H1 (cell line): ENCODE measurements around the gene SLC7A11. TPM values are rescaled to one million over a fixed set of nuclear protein-coding genes. Genes with fewer than 3 reads are reported as not detected.

ENCODE experiments used
- CTCF ChIA-PET: fragments of 300-600 bp; sonication (Branson Sonifier 250); formaldehyde crosslinking; loops from one replicate; lab custom pipeline; 2021; ENCODE audit not compliant: partially characterized antibody; lab: Charles Lee
- POLR2A ChIA-PET: fragments of 300-600 bp; sonication (Branson Sonifier 250); formaldehyde crosslinking; loops from one replicate; lab custom pipeline; 2021; ENCODE audit warnings: inconsistent platforms; ENCODE audit not compliant: partially characterized antibody; lab: Charles Lee
- DNase-seq, 2 experiments: peaks; one replicate each; pipeline versions ENCODE4 v3.0.0 to v3.0.0-alpha.2; 2010 to 2022; ENCODE audit warnings: low spot score in 2 of 2, low read depth in 1 of 2, mixed read lengths in 1 of 2
- FAIRE-seq: peaks from 2 replicates; lab custom pipeline; 2011; peaks lifted over from hg19 to GRCh38; lab: Jason Lieb, UNC
- H2AFZ ChIP-seq: 2 replicates; pipeline ENCODE4 v1.8.1; 2012; ENCODE audit warnings: low read length, inconsistent platforms
- H2AK5ac ChIP-seq: 2 replicates; pipeline ENCODE4 v1.6.1; 2013; ENCODE audit warnings: low read depth, low read length
- H2BK120ac ChIP-seq: replicated peaks from 2 replicates; pipeline ENCODE3; 2013; ENCODE audit warnings: low read depth, low read length, inconsistent platforms
- H2BK12ac ChIP-seq: 2 replicates; pipeline ENCODE4 v1.6.1; 2013; ENCODE audit warnings: low read depth, low read length
- H2BK15ac ChIP-seq: 2 replicates; pipeline ENCODE4 v1.6.1; 2013; ENCODE audit warnings: low read length
- H2BK20ac ChIP-seq: 2 replicates; pipeline ENCODE4 v1.6.1; 2013; ENCODE audit warnings: low read length
- H2BK5ac ChIP-seq: 2 replicates; pipeline ENCODE4 v1.6.1; 2013; ENCODE audit warnings: low read depth, low read length
- H3K14ac ChIP-seq: 2 replicates; pipeline ENCODE4 v1.6.1; 2013; ENCODE audit warnings: inconsistent platforms; ENCODE audit not compliant: insufficient read length
- H3K18ac ChIP-seq: 2 replicates; pipeline ENCODE4 v1.6.1; 2013; ENCODE audit warnings: low read length; ENCODE audit errors: extremely low read depth
- H3K23ac ChIP-seq: 2 replicates; pipeline ENCODE4 v1.6.1; 2013; ENCODE audit warnings: inconsistent platforms; ENCODE audit not compliant: insufficient read length
- H3K23me2 ChIP-seq: 2 replicates; pipeline ENCODE4 v1.6.1; 2013; ENCODE audit warnings: low read depth, low read length
- H3K27ac ChIP-seq: 2 replicates; pipeline ENCODE4 v1.6.1; 2011; ENCODE audit warnings: low read depth, low read length, inconsistent platforms
- H3K27me3 ChIP-seq, 4 experiments: replicated peaks in 1 of 4; 1 replicate in 1 of 4; 2 replicates in 3 of 4; pipeline versions ENCODE4 v1.6.1 to v1.8.1; 2011 to 2013; ENCODE audit warnings: low read length in 3 of 4, mild to moderate bottlenecking in 3 of 4, inconsistent platforms in 2 of 4, mixed read lengths in 2 of 4, moderate library complexity in 1 of 4; ENCODE audit not compliant: control insufficient read depth in 3 of 4, insufficient read depth in 3 of 4; ENCODE audit errors: extremely low read depth in 1 of 4
- H3K36me3 ChIP-seq, 4 experiments: 2 replicates each; pipeline versions ENCODE4 v1.6.1 to v1.8.1; 2011 to 2013; ENCODE audit warnings: mild to moderate bottlenecking in 4 of 4, low read length in 3 of 4, moderate library complexity in 2 of 4, control low read depth in 1 of 4, inconsistent platforms in 1 of 4; ENCODE audit not compliant: insufficient read depth in 4 of 4, control insufficient read depth in 2 of 4
- H3K4ac ChIP-seq: replicated peaks from 2 replicates; pipeline ENCODE3; 2013; ENCODE audit warnings: low read length, low read depth, mixed read lengths, inconsistent platforms; ENCODE audit not compliant: insufficient read length
- H3K4me1 ChIP-seq, 4 experiments: replicated peaks in 1 of 4; 1 replicate in 1 of 4; 2 replicates in 3 of 4; pipeline versions ENCODE4 v1.6.1 to v1.8.1; 2011 to 2013; ENCODE audit warnings: low read length in 3 of 4, inconsistent platforms in 2 of 4, mixed read lengths in 1 of 4; ENCODE audit not compliant: insufficient read depth in 4 of 4, control insufficient read depth in 3 of 4
- H3K4me2 ChIP-seq, 2 experiments: 2 replicates each; pipeline versions ENCODE4 v1.6.1 to v1.8.1; 2011 to 2013; ENCODE audit warnings: low read depth in 2 of 2, low read length in 2 of 2, control low read depth in 1 of 2, inconsistent platforms in 1 of 2, mild to moderate bottlenecking in 1 of 2; ENCODE audit not compliant: insufficient read depth in 1 of 2
- H3K4me3 ChIP-seq, 4 experiments: fragments of 200-600, 300-600 bp in 1 of 4; sonication (generic), shearing (Covaris generic), sonication (Bioruptor Twin) in 1 of 4; 2 replicates each; pipeline versions ENCODE4 v1.5.1 to v1.8.1; 2011 to 2016; ENCODE audit warnings: low read length in 4 of 4, low read depth in 3 of 4, control low read depth in 2 of 4, inconsistent platforms in 2 of 4, mild to moderate bottlenecking in 2 of 4, mixed read lengths in 1 of 4, moderate library complexity in 1 of 4; ENCODE audit not compliant: insufficient read depth in 2 of 4; ENCODE audit errors: extremely low read depth in 1 of 4
- H3K56ac ChIP-seq: replicated peaks from 2 replicates; pipeline ENCODE3; 2013; ENCODE audit warnings: low read depth, mild to moderate bottlenecking, mixed read lengths, low read length, inconsistent platforms; ENCODE audit not compliant: insufficient read length
- H3K79me1 ChIP-seq: 2 replicates; pipeline ENCODE4 v1.6.1; 2013; ENCODE audit warnings: low read depth, low read length, control low read depth
- H3K79me2 ChIP-seq, 2 experiments: 2 replicates each; pipeline versions ENCODE4 v1.6.1 to v1.8.1; 2012 to 2013; ENCODE audit warnings: low read length in 2 of 2, mild to moderate bottlenecking in 2 of 2, inconsistent platforms in 1 of 2; ENCODE audit not compliant: insufficient read depth in 2 of 2, control insufficient read depth in 1 of 2
- H3K9ac ChIP-seq, 4 experiments: replicated peaks in 1 of 4; 1 replicate in 1 of 4; 2 replicates in 3 of 4; pipeline versions ENCODE4 v1.6.1 to v1.8.1; 2011 to 2013; ENCODE audit warnings: low read depth in 3 of 4, low read length in 3 of 4, control low read depth in 2 of 4, mild to moderate bottlenecking in 2 of 4, moderate library complexity in 2 of 4, inconsistent platforms in 1 of 4; ENCODE audit errors: extremely low read depth in 1 of 4
- H3K9me3 ChIP-seq, 2 experiments: 2 replicates each; pipeline versions ENCODE4 v1.6.1 to v1.8.1; 2012 to 2013; ENCODE audit warnings: mild to moderate bottlenecking in 2 of 2, moderate library complexity in 2 of 2, control low read depth in 1 of 2, inconsistent platforms in 1 of 2, low read depth in 1 of 2, low read length in 1 of 2, mixed read lengths in 1 of 2; ENCODE audit not compliant: insufficient read depth in 2 of 2
- H4K20me1 ChIP-seq, 2 experiments: replicated peaks in 1 of 2; 2 replicates each; pipeline versions ENCODE3 to v1.8.1; 2011 to 2013; ENCODE audit warnings: inconsistent platforms in 2 of 2, low read length in 2 of 2, mild to moderate bottlenecking in 1 of 2; ENCODE audit not compliant: insufficient read depth in 2 of 2, control insufficient read depth in 1 of 2
- H4K5ac ChIP-seq: 2 replicates; pipeline ENCODE4 v1.6.1; 2013; ENCODE audit warnings: low read length, low read depth, mixed read lengths, inconsistent platforms; ENCODE audit not compliant: insufficient read length
- H4K8ac ChIP-seq: 2 replicates; pipeline ENCODE4 v1.8.0; 2013; ENCODE audit warnings: mild to moderate bottlenecking, moderate library complexity, low read length, inconsistent platforms; ENCODE audit not compliant: insufficient read depth; ENCODE audit errors: extremely low read depth
- H4K91ac ChIP-seq: replicated peaks from 2 replicates; pipeline ENCODE3; 2013; ENCODE audit warnings: low read length, mixed read lengths, inconsistent platforms; ENCODE audit not compliant: insufficient read length
- ASH2L ChIP-seq: fragments of 200-600, 300-600 bp; sonication (generic); IDR thresholded peaks from one replicate; pipeline ENCODE4 v1.7.1; 2017; ENCODE audit warnings: low read length
- BCL11A ChIP-seq, 2 experiments: IDR thresholded peaks; one replicate each; pipeline ENCODE4 v1.6.1; 2011; ENCODE audit warnings: low read depth in 2 of 2, low read length in 2 of 2, mild to moderate bottlenecking in 2 of 2
- CTBP2 ChIP-seq: IDR thresholded peaks from 2 replicates; pipeline ENCODE4 v1.7.0; 2011; ENCODE audit warnings: borderline replicate concordance, mild to moderate bottlenecking, moderate library complexity, mixed read lengths, low read length; ENCODE audit not compliant: insufficient read depth, insufficient read length
- FOSL1 ChIP-seq: IDR thresholded peaks from 2 replicates; pipeline ENCODE4 v1.6.1; 2011; ENCODE audit warnings: mild to moderate bottlenecking, low read depth, low read length, moderate library complexity; ENCODE audit not compliant: insufficient read depth
- GTF2F1 ChIP-seq: IDR thresholded peaks from 2 replicates; pipeline ENCODE4 v1.6.1; 2012; ENCODE audit warnings: low read depth, low read length, improper control_type of control experiment, borderline replicate concordance
- JUN ChIP-seq: IDR thresholded peaks from 2 replicates; pipeline ENCODE4 v1.6.1; 2011; ENCODE audit warnings: low read depth, mild to moderate bottlenecking, improper control_type of control experiment, low read length
- KDM4A ChIP-seq: IDR thresholded peaks from one replicate; pipeline ENCODE4 v1.7.1; 2012; ENCODE audit warnings: low read depth, mild to moderate bottlenecking, moderate library complexity, low read length, inconsistent platforms; ENCODE audit not compliant: severe bottlenecking
- KDM5A ChIP-seq: fragments of 200-600 bp; IDR thresholded peaks from 2 replicates; pipeline ENCODE4 v1.7.1; 2012; ENCODE audit warnings: mild to moderate bottlenecking, low read length, inconsistent platforms, mixed read lengths
- MAFK ChIP-seq: IDR thresholded peaks from 2 replicates; pipeline ENCODE4 v1.6.1; 2012; ENCODE audit warnings: low read depth, mild to moderate bottlenecking, improper control_type of control experiment, low read length
- SAP30 ChIP-seq: fragments of 300-600 bp; sonication (generic); IDR thresholded peaks from 2 replicates; pipeline ENCODE4 v1.7.1; 2012; ENCODE audit warnings: low read length, moderate library complexity, mild to moderate bottlenecking, inconsistent platforms; ENCODE audit not compliant: insufficient read depth, insufficient replicate concordance
- SIRT6 ChIP-seq: IDR thresholded peaks from one replicate; pipeline ENCODE4 v1.7.1; 2012; ENCODE audit warnings: low read length, inconsistent platforms
- TAF7 ChIP-seq: optimal IDR thresholded peaks from 2 replicates; pipeline ENCODE3; 2011; ENCODE audit warnings: low read depth, mild to moderate bottlenecking, inconsistent platforms, low read length, moderate library complexity, borderline replicate concordance
- TEAD4 ChIP-seq: IDR thresholded peaks from 2 replicates; pipeline ENCODE4 v1.6.1; 2012; ENCODE audit warnings: low read depth, low read length, inconsistent platforms, mixed read lengths
- ZNF274 ChIP-seq: IDR thresholded peaks from 2 replicates; pipeline ENCODE4 v1.7.0; 2012; ENCODE audit warnings: low read length, borderline replicate concordance; ENCODE audit errors: extremely low read depth
- WGBS, 2 experiments: shearing (Covaris generic) in 1 of 2; methylation state at CpG; one replicate each; pipeline versions ENCODE4 v1.1.6 to v1.1.7; 2013 to 2015; ENCODE audit warnings: low lambda C conversion rate in 2 of 2, mixed read lengths in 2 of 2, inconsistent platforms in 1 of 2, low coverage in 1 of 2, missing lambda C conversion rate in 1 of 2; ENCODE audit not compliant: insufficient replicate concordance in 2 of 2, insufficient coverage in 1 of 2, insufficient read length in 1 of 2; ENCODE audit errors: extremely low coverage in 1 of 2, missing lambda C conversion rate in 1 of 2; 5-methylcytosine and 5-hydroxymethylcytosine counted together
- polyA plus RNA-seq, 7 experiments: library from polyadenylated mRNA; depleted of rRNA in 3 of 7; stranded (reverse) in 5 of 7; unstranded in 2 of 7; fragments of >200 nt in 5 of 7; fragments of 200-250 nt in 2 of 7; gene quantifications; 1 replicate in 5 of 7; 2 replicates in 1 of 7; 4 replicates in 1 of 7; pipeline versions ENCODE4 v1.2.1 to v1.2.3, GENCODE V29; 2011 to 2013; ENCODE audit warnings: missing spikeins in 2 of 7, mixed read lengths in 2 of 7
- total RNA-seq: library from RNA; stranded (reverse); fragmentation: NEBNext Ultra II Directional; extraction: Animal tissue kit (Norgen Biotek cat#: 25700); gene quantifications from 2 replicates; pipeline ENCODE4 v1.2.1, GENCODE V29; 2021

The SLC7A11 gene
- total and polyA plus RNA-seq, 2 of the 8 experiments (the other 6 are each of a cell fraction or from before 2014, with no cell fraction given) = 6.6 to 17.0 TPM

- H2BK5ac ChIP-seq = no peak overlapping the region
- H2BK20ac ChIP-seq = no peak overlapping the region
- H3K56ac ChIP-seq = no peak overlapping the region
- no peak overlapping the region for H3K23ac ChIP-seq
- H3K36me3 ChIP-seq = no peaks in the 10 kb centered on the region
- H2BK120ac ChIP-seq = no peak overlapping the region
- H3K79me1 ChIP-seq = no peaks in the 10 kb centered on the region
- ChIA-PET CTCF (no interaction called here), POLR2A (interaction anchor here (0.6 to 1.3 kb wide), 3 partner anchors 13 to 599 kb away, joined by 3 read pairs; no protein-coding TSS in a partner anchor)
- H4K5ac ChIP-seq = no peak overlapping the region
- H3K23me2 ChIP-seq = no peaks in the 10 kb centered on the region; the same call in 1 of the 2 replicates
- H3K9me3 ChIP-seq = no peaks in the 10 kb centered on the region
- H4K8ac ChIP-seq = no peak overlapping the region
- H3K27me3 ChIP-seq = no peaks in the 10 kb centered on the region
- no peak overlapping the region for H3K27ac ChIP-seq
- H3K4me1 ChIP-seq = no peaks in the 10 kb centered on the region
- 95% methylated on average over 8 of the region's 9 CpGs; no CpG with 5 or more reads in 1 of the 2 experiments for WGBS, 2 experiments
- no peak for DNase-seq
- no peak overlapping the region for H2AK5ac ChIP-seq
- no peak overlapping the region for H3K9ac ChIP-seq
- H3K4ac ChIP-seq = no peak overlapping the region
- no peaks in the 10 kb centered on the region for H4K20me1 ChIP-seq
- no peak overlapping the region for H3K4me3 ChIP-seq
- H3K18ac ChIP-seq = no peak overlapping the region
- H4K91ac ChIP-seq = no peak overlapping the region
- H3K4me2 ChIP-seq = no peak overlapping the region
- H2BK12ac ChIP-seq = no peak overlapping the region
- FAIRE-seq = no peak
- TF ChIP-seq BCL11A (IDR thresholded peaks at IDR 0.05; ENCODE audit: low read depth in 2 of 2, low read length in 2 of 2) = no peak
- no peak for TF ChIP-seq FOSL1
- TF ChIP-seq KDM5A = no peak
- no peak for TF ChIP-seq ZNF274
- no peak for TF ChIP-seq MAFK
- no peak for TF ChIP-seq TAF7
- no peak for TF ChIP-seq CTBP2
- no peak for TF ChIP-seq JUN
- no peak for TF ChIP-seq TEAD4
- no peak for TF ChIP-seq ASH2L
- TF ChIP-seq GTF2F1 = no peak
- no peak for TF ChIP-seq KDM4A
- no peak for TF ChIP-seq SAP30
- TF ChIP-seq SIRT6 = no peak
- H2AFZ ChIP-seq = peak overlapping the region; percentile 82
- H2BK15ac ChIP-seq = no peak overlapping the region
- H3K14ac ChIP-seq = no peak overlapping the region
- H3K79me2 ChIP-seq = no peaks in the 10 kb centered on the region
Observed at GRCh38 chr4:138255917-138256597, 13.9 kb upstream of the SLC7A11 start.
